PFSK-1 (cell line): ENCODE measurements around the gene MYO1G.

Experiments
- FOXP2 ChIP-seq: optimal IDR thresholded peaks from 2 replicates; pipeline ENCODE3; 2011; ENCODE audit warnings: borderline replicate concordance, control low read depth, inconsistent platforms; ENCODE audit not compliant: insufficient read depth; ENCODE audit errors: extremely low read length, extremely low read depth
- POLR2AphosphoS5 ChIP-seq: IDR thresholded peaks from 2 replicates; pipeline ENCODE4 v1.6.1; 2012; ENCODE audit warnings: low read depth, mild to moderate bottlenecking, control low read depth, low read length, moderate library complexity
- SIN3A ChIP-seq: IDR thresholded peaks from 2 replicates; pipeline ENCODE4 v1.6.1; 2012; ENCODE audit warnings: mild to moderate bottlenecking, low read length, moderate library complexity, borderline replicate concordance; ENCODE audit not compliant: insufficient read depth
- TAF1 ChIP-seq: IDR thresholded peaks from 2 replicates; pipeline ENCODE4 v1.6.1; 2012; ENCODE audit warnings: low read length, control low read depth, borderline replicate concordance; ENCODE audit not compliant: insufficient read depth
- TF ChIP-seq, protein P1 (sequence below), 2 experiments: IDR thresholded peaks; 2 replicates each; pipeline versions ENCODE4 v1.6.1 to v1.8.0; 2011 to 2012; ENCODE audit warnings: low read depth in 2 of 2, low read length in 2 of 2, control low read depth in 1 of 2, inconsistent platforms in 1 of 2, mild to moderate bottlenecking in 1 of 2, moderate library complexity in 1 of 2; ENCODE audit not compliant: insufficient read depth in 1 of 2

GRCh38 chr7:44975331-44976039, 3.3 kb downstream of the MYO1G start:
- TF ChIP-seq TAF1 (no peak), SIN3A (no peak), POLR2AphosphoS5 (no peak), FOXP2 (no peak)
- TF ChIP-seq, protein P1, sequence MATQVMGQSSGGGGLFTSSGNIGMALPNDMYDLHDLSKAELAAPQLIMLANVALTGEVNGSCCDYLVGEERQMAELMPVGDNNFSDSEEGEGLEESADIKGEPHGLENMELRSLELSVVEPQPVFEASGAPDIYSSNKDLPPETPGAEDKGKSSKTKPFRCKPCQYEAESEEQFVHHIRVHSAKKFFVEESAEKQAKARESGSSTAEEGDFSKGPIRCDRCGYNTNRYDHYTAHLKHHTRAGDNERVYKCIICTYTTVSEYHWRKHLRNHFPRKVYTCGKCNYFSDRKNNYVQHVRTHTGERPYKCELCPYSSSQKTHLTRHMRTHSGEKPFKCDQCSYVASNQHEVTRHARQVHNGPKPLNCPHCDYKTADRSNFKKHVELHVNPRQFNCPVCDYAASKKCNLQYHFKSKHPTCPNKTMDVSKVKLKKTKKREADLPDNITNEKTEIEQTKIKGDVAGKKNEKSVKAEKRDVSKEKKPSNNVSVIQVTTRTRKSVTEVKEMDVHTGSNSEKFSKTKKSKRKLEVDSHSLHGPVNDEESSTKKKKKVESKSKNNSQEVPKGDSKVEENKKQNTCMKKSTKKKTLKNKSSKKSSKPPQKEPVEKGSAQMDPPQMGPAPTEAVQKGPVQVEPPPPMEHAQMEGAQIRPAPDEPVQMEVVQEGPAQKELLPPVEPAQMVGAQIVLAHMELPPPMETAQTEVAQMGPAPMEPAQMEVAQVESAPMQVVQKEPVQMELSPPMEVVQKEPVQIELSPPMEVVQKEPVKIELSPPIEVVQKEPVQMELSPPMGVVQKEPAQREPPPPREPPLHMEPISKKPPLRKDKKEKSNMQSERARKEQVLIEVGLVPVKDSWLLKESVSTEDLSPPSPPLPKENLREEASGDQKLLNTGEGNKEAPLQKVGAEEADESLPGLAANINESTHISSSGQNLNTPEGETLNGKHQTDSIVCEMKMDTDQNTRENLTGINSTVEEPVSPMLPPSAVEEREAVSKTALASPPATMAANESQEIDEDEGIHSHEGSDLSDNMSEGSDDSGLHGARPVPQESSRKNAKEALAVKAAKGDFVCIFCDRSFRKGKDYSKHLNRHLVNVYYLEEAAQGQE (IDR thresholded peaks at IDR 0.05; ENCODE audit: insufficient read depth in 1 of 2, low read depth in 2 of 2, low read length in 2 of 2), result no peak
